ENCODE results near the gene MED29.

MED29 gene

DNA sequence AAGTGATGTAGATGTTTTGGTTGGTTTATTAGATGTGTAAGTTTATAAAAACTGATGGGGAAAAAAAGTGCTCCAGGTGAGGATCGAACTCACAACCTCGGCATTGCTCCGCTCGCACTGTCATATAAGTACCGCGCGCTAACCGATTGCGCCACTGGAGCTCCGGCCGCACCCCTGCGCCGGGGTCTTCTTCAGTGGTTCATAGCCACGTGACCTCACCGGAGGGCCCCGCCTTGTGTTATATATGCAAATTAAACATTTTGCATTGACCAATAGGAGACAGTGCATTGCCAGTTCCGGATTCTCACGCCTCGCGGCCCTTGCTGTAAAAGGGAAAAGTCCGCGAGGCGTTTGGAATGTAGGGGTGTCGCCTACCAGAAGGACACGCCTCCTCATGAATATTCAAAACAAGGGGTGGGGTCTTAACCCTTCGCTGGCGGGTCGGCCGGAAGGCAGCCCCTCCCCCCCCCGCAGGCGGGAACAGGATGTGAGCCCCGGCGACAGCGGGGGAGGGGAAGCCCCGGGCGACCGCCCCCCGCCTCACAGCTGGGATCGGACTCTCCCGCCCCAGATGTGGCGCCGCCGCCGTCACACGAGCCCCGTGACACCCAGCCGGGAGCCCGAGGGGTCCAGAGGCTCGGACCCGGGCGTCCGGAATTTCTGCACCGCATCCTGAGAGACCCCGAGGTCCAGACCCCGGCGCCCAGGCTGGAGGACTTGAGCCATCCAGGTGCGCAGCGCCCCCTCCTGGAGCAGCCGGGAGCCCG lies 21.1 kb downstream of the MED29 start, which contains the start of gene PLEKHG2:
TSS of gene PLEKHG2 (plus strand) at position 570 of the 767 bp plus-strand sequence. CDS start 1,418 bp downstream, outside the sequence.
- ATAC-seq = peak; percentile 76 to 79

DNA sequence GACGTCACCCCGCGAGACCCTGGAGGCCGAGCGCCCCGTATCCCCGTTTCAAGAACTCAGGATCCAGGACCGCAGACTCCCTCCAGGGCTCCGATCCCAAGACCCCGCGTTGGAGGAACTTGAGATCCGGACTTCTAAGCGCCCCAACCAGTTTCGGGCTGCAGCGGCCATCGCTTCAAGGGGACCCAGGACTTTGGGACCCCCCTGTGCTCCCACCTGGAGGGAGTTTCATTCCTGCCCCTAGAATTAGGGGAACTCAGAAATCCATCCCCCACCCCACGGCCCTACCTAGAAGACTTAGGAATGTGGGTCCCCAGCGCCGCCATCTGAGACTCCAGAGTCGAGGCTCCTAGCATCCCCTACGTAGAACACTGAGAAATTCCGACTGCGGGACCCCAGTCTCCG lies 21.7 kb downstream of the MED29 start:
- ATAC-seq = no peak

DNA sequence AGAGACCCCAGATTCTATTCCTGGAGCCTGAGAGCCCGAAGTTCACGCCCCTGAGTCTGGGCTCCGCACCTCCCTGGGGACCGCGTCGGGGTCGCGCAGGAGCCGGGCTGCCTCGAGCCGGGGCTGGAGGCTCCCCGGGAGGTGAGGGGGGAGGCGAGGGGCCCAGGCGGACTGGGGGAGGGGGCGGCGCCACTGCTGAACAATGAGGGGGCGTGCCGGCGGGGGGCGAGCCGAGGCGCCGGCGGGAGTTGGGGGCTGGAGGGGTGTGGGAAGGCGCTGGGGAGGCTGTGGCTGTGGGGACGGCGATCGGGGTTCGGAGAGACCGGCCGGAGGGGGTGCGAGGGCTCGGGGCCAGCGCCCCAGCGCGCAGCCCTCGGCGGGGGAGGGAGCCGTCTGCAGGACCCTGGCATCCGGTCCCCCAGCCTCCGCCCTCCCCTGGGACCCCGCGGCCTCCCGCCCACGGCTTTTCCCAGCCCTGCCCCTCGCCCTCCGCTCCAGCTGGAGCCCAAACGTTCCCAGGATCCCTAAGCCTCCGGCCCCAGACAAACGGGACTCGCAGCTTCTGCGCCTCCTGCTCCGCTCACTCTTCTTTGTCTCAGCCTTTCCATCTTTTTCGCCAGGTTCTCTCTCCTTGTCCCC lies 22.2 kb downstream of the MED29 start:
- ATAC-seq = no peak

DNA sequence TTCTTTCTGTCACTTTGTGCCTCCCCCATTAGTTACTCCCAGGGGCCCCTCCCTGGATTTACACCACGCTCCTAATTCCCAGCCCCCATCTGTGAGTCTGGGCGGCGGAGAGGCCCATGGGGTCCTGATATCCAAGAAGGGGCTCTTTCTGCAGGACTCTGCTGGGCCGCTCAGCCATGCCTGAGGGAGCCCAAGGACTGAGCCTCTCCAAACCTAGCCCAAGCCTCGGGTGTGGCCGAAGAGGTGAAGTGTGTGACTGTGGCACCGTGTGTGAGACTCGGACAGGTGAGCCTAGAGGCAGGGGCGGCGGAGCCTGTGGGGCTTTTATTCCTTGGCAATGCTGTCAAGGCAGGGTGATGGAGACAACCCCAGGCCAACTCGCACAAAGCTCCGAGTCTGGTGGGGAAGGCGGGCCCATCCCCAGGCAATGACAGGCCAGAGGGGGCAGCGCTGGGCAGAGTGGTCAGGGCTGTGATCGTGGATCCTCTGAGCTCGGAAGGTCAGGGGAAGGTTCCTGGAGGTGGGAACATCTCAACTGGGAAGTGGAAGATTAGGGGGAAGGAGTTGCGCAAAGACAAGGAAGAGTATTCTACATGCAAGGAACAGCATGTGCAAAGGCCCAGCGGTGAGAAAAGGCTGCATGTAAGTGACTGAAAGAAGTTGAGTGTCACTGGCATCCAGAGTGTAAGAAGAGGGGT lies 22.9 kb downstream of the MED29 start:
- ATAC-seq = no peak

DNA sequence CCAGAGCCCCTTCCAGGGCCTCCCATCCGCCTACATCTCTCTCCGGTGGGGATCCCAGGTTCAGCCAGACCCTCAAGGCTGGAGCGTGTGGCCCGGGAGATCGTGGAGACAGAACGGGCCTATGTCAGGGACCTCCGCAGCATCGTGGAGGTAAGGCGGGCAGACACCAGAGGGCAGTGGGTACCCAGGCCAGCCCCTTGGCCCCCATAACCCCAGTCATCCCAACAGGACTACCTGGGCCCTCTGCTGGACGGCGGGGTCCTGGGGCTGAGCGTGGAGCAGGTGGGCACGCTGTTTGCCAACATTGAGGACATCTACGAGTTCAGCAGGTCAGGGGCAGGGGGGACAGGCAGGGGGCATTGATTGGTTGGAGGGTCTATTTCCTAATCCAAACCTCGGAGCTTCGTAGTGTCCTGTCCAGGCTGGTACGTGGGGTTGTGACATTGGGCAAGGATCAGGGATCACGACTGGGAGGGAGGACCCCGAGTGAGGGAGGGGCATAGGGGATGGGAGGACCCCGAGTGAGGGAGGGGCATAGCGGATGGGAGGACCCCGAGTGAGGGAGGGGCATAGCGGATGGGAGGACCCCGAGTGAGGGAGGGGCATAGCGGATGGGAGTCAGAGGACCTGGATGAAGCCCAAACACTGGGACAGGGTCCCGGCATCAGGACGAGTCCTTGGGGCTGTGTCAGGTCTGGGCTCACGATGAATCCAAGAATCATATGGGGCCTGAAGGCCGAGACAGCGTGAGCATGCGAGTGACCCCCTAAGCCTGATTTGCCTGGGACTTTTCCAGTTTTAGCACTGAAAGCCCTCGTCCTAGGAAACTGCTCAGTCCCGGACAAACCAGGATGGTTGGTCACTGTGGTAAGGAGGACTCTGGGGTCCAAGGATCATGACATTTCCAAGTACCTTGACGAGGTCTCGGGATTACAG lies 24.2 kb downstream of the MED29 start:
- ATAC-seq = no peak

DNA sequence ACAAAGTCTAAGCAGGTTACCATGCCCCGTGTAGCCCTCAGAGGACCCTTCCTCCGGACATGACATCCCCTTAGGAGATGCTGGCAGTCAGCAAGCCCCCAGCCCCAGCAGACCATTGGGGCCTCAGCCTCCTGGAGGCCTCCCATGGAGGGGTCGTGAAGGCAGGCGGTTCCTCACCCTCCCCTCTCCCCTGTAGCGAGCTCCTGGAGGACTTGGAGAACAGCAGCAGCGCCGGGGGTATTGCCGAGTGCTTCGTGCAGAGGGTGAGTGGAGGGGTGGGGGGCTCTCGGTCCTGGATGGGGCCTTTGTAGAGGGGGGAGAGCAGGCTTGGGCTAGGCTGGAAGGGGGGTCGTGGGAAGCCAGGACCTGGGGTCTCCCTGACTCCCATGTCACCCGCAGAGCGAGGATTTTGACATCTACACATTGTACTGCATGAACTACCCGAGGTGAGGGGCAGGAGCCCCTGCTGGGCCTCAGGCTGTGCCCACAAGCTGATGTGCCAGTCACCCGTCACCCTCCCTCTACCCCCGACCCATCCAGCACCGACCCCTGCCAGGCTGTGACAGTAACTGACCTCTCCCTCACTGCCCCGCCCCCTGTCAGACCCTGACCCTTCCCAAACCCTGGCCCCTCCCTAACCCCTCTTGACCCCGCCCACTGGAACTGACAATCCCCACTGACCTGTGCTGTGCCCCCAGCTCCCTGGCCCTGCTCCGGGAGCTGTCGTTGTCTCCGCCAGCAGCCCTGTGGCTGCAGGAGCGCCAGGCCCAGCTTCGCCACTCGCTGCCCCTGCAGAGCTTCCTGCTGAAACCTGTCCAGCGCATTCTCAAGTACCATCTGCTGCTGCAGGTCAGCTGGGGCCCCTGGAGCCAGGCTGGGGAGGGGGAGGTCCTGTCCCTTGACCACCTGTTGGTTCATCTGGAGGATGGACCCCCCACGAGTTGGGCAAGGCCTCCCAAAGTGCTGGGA lies 25.3 kb downstream of the MED29 start:
- ATAC-seq = no peak

DNA sequence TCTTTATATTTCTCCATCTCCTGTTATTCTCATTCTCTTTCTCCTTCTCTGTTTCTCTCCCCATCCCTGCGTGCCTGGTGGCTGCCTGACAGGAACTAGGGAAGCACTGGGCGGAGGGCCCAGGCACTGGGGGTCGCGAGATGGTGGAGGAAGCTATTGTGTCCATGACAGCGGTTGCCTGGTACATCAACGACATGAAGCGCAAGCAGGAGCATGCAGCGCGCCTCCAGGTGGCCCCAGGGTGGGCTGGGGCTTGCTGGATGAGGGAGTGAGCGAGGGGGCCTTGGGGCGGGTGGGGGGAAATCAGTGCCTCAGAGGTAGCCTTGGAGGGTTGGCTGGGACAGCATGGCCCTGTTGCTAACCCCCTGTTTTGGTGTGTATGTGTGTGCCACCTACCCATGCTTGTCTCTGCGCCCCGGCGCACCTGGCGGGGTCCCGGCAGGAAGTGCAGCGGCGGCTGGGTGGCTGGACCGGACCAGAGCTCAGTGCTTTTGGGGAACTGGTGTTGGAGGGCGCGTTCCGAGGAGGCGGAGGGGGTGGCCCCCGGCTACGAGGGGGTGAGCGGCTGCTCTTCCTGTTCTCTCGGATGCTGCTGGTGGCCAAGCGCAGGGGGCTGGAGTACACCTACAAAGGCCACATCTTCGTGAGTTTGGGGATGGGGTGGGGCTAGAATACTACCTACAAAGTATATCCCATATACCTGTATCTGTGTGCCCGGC lies 26.4 kb downstream of the MED29 start:
- ATAC-seq = no peak

DNA sequence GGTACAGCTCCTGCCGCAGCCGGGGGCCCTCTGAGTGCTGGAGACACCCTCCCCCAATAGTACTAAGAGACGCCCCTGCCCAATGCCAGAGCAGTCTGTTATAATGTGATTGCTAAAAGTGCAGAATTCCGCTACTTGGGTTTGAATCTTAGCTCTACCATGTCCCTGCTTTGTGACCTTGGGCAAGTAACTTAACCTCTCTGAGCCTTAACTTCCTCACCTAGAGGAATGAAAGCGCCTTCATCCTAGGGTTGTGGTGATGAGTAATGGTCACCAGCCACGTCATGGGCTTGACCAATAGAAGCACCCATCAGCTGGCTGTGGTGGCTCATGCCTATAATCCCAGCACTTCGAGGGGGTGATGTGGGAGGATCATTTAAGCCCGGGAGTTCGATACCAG lies 27.8 kb downstream of the MED29 start:
- ATAC-seq = no peak

DNA sequence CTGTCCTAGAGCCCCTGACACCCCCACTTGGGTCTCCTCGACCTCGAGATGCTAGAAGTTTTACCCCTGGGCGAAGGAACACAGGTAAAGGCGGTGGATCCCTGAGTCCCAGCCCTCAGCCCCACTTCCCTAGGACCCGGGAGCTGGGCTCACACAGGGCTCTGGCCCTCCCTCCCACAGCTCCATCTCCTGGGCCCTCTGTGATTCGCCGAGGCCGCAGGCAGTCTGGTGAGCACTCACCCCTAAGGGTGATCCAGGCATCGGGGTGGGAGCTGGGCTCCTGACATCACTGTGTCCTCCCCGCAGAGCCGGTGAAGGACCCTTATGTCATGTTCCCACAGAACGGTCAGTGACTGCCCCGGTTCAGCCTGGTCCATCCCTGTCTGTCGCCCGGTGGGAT lies 29.6 kb downstream of the MED29 start:
- no peak for ATAC-seq

DNA sequence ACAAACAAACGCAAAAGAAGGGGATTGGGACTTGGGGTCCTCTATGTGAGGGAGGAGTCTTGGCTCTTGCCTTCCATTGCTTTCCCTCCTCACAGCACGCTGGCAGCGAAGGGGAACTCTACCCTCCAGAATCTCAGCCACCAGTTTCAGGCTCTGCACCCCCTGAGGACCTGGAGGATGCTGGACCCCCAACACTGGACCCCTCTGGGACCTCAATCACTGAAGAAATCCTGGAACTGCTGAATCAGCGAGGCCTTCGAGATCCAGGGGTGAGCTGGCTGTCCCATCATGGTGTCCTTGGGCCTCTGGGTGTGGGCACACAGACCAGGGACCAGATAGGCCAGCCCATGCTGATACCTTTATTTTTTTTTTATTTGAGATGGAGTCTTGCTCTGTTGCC lies 30.8 kb downstream of the MED29 start:
- ATAC-seq = no peak

DNA sequence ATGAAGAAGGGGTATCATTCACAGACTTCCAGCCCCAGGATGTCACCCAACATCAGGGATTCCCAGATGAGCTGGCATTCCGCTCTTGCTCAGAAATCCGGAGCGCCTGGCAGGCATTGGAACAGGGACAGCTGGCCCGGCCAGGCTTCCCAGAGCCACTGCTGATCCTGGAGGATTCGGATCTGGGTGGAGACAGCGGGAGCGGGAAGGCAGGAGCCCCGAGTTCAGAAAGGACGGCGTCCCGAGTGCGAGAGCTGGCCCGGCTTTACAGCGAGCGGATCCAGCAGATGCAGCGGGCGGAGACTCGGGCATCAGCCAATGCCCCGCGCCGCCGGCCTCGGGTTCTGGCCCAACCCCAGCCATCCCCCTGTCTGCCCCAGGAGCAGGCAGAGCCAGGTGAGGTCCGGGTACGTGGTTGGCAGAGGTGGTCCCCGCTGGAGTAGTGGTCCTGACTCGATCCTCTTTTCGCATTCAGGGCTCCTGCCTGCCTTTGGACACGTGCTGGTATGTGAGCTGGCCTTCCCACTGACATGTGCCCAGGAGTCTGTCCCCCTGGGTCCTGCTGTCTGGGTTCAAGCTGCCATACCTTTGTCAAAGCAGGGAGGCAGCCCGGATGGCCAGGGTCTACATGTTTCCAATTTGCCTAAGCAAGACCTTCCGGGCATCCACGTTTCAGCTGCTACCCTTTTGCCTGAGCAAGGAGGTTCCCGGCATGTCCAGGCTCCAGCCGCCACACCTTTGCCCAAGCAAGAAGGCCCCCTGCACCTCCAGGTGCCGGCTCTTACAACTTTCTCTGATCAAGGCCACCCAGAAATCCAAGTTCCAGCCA lies 32.3 kb downstream of the MED29 start:
- no peak for ATAC-seq

DNA sequence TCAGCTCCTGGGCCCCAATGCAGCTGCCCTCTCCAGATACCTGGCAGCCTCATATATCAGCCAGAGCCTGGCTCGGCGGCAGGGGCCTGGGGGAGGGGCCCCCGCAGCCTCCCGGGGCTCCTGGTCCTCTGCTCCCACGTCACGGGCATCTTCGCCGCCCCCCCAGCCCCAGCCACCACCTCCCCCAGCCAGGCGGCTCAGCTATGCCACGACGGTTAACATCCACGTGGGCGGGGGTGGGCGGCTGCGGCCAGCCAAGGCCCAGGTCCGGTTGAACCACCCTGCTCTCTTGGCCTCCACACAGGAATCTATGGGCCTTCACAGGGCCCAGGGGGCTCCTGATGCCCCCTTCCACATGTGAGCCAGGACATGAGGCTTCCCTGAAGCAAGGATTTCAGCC lies 33.8 kb downstream of the MED29 start:
- no peak for ATAC-seq

DNA sequence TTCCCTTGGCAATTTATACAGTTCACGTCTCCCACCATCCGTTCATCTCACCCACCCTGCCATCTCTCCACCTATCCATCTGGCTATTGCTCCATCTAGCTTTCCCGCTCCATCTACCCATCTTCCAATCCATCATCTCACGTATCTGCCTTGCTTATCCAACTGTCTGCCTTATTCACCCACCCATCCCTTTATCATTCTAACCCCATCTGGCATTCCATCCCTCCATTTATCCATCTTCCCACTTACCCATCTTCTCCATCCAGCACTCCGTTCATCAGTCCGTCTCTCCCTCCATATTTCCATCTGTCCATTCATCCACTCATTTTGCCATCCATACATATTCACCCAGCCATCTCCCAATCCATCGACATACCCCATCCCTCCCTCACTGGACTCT lies 34.6 kb downstream of the MED29 start:
- ATAC-seq = no peak

DNA sequence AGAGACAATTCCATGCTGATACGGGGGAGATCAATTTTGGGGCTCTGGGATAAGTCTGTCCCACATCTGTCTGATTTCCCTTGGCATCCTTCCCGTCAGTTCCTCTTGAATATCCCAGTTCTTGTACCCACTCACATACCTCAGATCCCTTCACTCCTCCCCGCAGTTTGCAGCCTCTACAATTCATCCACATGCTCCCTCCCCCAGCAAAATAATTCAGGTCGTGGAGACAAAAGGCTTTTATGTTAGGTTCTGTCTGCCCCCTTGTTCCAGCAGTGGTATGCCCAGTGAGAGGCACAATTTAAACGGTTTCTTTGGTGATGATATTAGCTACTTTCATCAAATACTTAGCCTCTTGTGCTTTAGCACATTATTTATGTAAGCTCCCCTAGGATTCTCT lies 35.0 kb downstream of the MED29 start:
- ATAC-seq = no peak

DNA sequence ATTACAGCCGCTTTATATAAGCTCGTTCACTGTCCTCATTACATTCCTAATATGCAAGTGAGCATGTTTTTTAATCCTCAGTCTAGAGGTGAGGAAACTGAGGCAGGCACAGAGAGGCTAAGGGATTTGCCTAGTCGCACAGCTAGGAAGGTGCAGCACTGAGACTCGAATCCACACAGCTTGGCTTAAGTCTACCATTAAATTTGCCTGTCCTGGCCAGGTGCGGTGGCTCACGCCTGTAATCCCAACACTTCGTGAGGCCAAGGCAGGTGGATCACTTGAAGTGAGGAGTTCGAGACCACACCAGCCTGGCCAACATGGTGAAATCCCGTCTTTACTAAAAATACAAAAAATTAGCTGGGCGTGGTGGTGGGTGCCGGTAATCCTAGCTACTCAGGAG lies 36.5 kb downstream of the MED29 start:
- no peak for ATAC-seq

DNA sequence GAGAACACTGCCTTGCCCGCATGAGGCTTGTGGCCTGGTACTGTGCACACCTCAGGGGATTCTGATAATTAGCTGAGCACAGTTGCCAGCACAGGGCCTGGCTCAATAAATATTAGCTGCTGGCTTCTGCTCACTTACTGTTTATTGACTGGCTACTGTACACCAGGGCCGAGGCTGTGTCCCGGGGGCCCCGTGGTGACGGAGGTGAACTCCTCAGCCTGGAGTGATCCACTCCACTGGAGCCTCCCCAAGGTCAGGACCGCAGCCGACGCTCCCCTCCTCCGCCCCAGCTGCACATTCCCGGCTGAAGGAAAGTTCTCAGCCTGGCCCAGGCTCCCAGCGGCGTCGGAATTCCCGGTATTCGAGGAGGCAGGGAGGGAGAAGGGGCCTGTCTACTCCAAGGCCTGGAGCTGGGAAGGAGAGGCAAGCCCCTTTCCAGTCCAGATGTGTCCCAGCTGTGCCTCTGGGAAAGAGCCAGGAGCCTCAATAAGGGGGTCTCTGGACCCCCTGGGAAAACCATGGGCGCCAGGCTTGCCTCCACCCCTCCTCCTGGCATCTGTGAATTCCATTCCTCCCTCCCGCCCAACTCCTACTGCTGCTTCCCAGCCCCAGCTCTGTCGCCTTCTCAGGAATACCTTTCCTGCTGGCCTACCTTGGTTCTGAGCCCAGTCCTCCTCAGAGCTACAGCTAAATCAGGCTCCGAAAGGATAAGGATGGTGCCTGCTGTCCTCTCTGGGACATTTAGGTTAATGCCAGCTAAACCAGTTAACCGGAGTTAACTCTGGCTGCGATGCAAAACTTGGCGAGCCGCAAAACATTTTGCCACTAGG lies 37.3 kb downstream of the MED29 start:
- no peak for ATAC-seq

DNA sequence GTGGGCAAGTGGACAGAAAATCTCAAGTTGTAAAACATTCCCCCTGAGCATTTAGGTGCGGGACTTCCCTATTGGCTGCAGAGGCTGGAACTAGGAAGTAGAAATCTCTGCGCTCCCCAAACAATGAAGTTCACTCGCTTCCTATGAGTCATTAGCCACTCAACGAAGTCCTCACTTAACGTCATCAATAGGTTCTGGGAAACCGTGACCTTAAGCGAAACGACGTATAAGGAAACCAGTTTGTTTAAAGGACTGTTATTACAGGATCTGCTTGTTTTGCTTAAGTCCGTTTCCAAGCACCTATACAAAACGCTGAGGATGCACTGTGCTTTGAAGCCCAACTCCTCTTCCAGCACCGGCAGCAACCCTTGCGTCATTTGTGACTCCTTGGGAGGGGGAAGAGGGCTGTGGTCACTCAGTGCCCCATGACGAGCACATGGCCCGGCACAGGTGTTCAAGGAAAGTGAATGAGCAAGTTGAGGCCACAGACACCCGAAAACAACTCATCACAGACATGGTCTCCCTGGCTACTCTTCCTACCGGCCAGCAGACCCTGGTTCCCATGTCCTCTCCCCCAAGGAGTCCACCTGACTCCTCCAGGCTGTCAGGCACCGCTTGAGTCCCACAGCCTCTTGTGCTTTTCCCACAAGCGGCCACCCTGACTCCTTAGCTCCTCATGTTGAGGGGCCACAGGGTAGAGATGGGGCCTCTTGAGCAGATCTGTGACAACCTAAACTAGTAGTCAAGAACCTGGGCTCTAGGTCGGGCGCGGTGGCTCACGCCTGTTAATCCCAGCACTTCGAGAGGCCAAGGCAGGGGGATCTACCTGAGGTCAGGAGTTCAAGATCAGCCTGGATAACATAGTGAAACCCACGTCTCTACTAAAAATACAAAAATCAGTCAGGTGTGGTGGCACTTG lies 39.8 kb downstream of the MED29 start:
- ATAC-seq = peak; percentile 74 to 82

DNA sequence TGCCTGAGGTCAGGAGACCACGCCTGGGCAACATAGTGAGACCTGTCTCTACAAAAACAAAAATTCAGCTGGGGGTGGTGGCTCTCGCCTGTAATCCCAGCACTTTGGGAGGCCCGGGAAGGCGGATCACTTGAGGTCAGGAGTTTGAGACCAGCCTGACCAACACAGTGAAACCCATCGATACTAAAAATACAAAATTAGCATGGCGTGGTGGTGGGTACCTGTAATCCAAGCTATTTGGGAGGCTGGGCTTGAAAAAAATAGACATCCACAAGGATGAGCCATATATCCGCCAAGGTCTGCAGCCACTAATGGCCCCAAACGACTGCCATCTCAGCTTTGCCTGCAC lies 41.5 kb downstream of the MED29 start:
- ATAC-seq = no peak

Data from activated CD4-positive, CD25-positive, alpha-beta regulatory T cell treated with anti-CD3 and anti-CD28 coated beads, Interleukin-2, amount 50 U/mL, for 24 hours (primary cell).